ENCODE data around the gene ZBTB7C. TPM values are rescaled to one million over a fixed set of nuclear protein-coding genes. Genes with fewer than 3 reads are reported as not detected.

The ZBTB7C gene
- polyA plus RNA-seq, 1 donor = 1.7 TPM

DNA sequence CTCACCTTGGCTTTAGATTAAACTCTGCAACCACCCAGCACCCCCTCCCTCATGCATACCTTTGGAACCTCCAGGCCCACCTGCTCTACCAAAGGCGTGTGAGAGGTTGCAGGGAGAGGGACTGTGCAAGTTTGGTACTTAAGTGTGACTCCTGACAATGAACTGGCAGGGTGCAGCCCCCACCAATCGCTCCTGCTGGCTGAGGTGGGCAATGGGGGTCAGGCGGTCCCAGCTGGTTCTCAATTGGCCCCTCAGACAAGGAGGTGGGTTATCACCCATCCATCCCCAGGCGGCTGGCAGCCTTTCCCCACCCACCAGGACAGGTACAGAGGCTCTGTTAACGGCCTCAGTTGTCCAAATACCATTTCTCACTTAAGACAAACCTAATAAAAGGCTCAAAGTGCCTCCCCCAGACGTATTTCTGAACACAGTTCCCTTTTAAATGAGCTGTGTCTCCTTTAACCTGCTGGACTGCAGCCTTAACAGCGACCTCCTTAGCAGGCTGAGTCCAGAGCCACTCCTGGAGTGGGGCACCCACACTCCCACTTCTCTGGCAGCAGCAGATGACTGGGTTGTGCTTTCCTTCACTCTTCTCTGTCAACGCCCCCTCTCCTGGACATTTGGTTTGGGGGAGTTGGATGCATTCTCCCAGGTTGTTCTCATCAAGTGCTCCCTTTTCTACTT is 309.6 kb downstream of the ZBTB7C start:
- no peaks in the 10 kb centered on the region for H3K27me3 ChIP-seq (ENCODE audit: control insufficient read depth, insufficient read depth, low read length)
- no CpG with 5 or more reads among the region's 8 CpGs for WGBS (ENCODE audit: insufficient coverage, low lambda C conversion rate)
- H3K9me3 ChIP-seq (ENCODE audit: control insufficient read depth, low read depth, low read length) = no peaks in the 10 kb centered on the region
- no peak overlapping the region for H3K27ac ChIP-seq (ENCODE audit: low read length)
- H3K4me3 ChIP-seq (ENCODE audit: low read length) = no peak overlapping the region
- no peaks in the 10 kb centered on the region for H3K36me3 ChIP-seq (ENCODE audit: control insufficient read depth, insufficient read depth, low read length)
- DNase-seq = no peak
- H3K4me1 ChIP-seq (ENCODE audit: control insufficient read depth, insufficient read depth, low read length) = no peaks in the 10 kb centered on the region

DNA sequence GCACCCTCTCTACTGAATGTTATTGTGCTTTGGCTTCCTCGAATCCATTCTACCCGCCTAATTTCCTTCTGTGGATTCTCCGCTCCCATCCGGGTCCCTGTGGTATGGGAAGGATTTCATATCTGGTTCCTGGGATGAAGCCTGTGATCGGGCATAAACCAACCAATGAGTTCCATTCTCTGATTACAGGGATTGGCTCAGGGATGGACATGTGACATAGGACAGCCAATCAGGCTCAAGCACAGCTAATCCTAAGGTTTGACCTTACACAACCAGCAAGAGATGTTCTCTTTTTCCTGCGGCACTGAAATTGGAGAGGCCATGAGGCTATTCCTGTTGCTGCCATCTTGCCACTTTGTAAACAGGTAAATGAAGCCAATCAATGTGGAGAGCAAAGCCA is 310.6 kb downstream of the ZBTB7C start:
- no CpG with 5 or more reads among the region's 6 CpGs for WGBS (ENCODE audit: insufficient coverage, low lambda C conversion rate)

GRCh38 chr18:48098007-48098406 is 311.2 kb downstream of the ZBTB7C start:
- H3K9me3 ChIP-seq (ENCODE audit: control insufficient read depth, low read depth, low read length) = no peaks in the 10 kb centered on the region

More for the DNA sequence above, 310.6 kb downstream of the ZBTB7C start:
- Histone ChIP-seq H3K27me3 (ENCODE audit: control insufficient read depth, insufficient read depth, low read length) (no peaks in the 10 kb centered on the region), H3K36me3 (ENCODE audit: control insufficient read depth, insufficient read depth, low read length) (no peaks in the 10 kb centered on the region), H3K27ac (ENCODE audit: low read length) (no peak overlapping the region), H3K4me3 (ENCODE audit: low read length) (no peak overlapping the region), H3K4me1 (ENCODE audit: control insufficient read depth, insufficient read depth, low read length) (no peaks in the 10 kb centered on the region), H3K9me3 (ENCODE audit: control insufficient read depth, low read depth, low read length) (no peaks in the 10 kb centered on the region)
- no peak for DNase-seq

GRCh38 chr18:48095726-48096125 is 313.5 kb downstream of the ZBTB7C start:
- 90% methylated on average over 3 of the region's 8 CpGs for WGBS (ENCODE audit: insufficient coverage, low lambda C conversion rate)
- no peaks in the 10 kb centered on the region for H3K4me1 ChIP-seq (ENCODE audit: control insufficient read depth, insufficient read depth, low read length)
- H3K27me3 ChIP-seq (ENCODE audit: control insufficient read depth, insufficient read depth, low read length) = no peaks in the 10 kb centered on the region
- no peak overlapping the region for H3K4me3 ChIP-seq (ENCODE audit: low read length)
- H3K36me3 ChIP-seq (ENCODE audit: control insufficient read depth, insufficient read depth, low read length) = no peaks in the 10 kb centered on the region
- no peak overlapping the region for H3K27ac ChIP-seq (ENCODE audit: low read length)
- no peaks in the 10 kb centered on the region for H3K9me3 ChIP-seq (ENCODE audit: control insufficient read depth, low read depth, low read length)
- no peak for DNase-seq

More at GRCh38 chr18:48098007-48098406, 311.2 kb downstream of the ZBTB7C start:
- H3K4me3 ChIP-seq (ENCODE audit: low read length) = no peak overlapping the region
- no peaks in the 10 kb centered on the region for H3K4me1 ChIP-seq (ENCODE audit: control insufficient read depth, insufficient read depth, low read length)
- no peaks in the 10 kb centered on the region for H3K36me3 ChIP-seq (ENCODE audit: control insufficient read depth, insufficient read depth, low read length)
- H3K27me3 ChIP-seq (ENCODE audit: control insufficient read depth, insufficient read depth, low read length) = no peaks in the 10 kb centered on the region
- no peak overlapping the region for H3K27ac ChIP-seq (ENCODE audit: low read length)
- WGBS (ENCODE audit: insufficient coverage, low lambda C conversion rate) = no CpG with 5 or more reads among the region's 3 CpGs
- no peak for DNase-seq

GRCh38 chr18:48093104-48093503 is 316.1 kb downstream of the ZBTB7C start:
- DNase-seq = no peak

GRCh38 chr18:48091869-48092497 is 317.2 kb downstream of the ZBTB7C start:
- Histone ChIP-seq H3K36me3 (ENCODE audit: control insufficient read depth, insufficient read depth, low read length) (no peaks in the 10 kb centered on the region), H3K27ac (ENCODE audit: low read length) (no peak overlapping the region), H3K4me3 (ENCODE audit: low read length) (no peak overlapping the region), H3K4me1 (ENCODE audit: control insufficient read depth, insufficient read depth, low read length) (no peaks in the 10 kb centered on the region), H3K9me3 (ENCODE audit: control insufficient read depth, low read depth, low read length) (no peaks in the 10 kb centered on the region), H3K27me3 (ENCODE audit: control insufficient read depth, insufficient read depth, low read length) (no peaks in the 10 kb centered on the region)
- no peak for DNase-seq
- WGBS (ENCODE audit: insufficient coverage, low lambda C conversion rate) = 100% methylated on average over 1 of the region's 6 CpGs

More at GRCh38 chr18:48093104-48093503, 316.1 kb downstream of the ZBTB7C start:
- no peaks in the 10 kb centered on the region for H3K27me3 ChIP-seq (ENCODE audit: control insufficient read depth, insufficient read depth, low read length)
- H3K27ac ChIP-seq (ENCODE audit: low read length) = no peak overlapping the region
- no CpG with 5 or more reads among the region's 5 CpGs for whole genome bisulfite sequencing (ENCODE audit: insufficient coverage, low lambda C conversion rate)
- H3K36me3 ChIP-seq (ENCODE audit: control insufficient read depth, insufficient read depth, low read length) = no peaks in the 10 kb centered on the region
- H3K4me3 ChIP-seq (ENCODE audit: low read length) = no peak overlapping the region
- H3K4me1 ChIP-seq (ENCODE audit: control insufficient read depth, insufficient read depth, low read length) = no peaks in the 10 kb centered on the region
- no peaks in the 10 kb centered on the region for H3K9me3 ChIP-seq (ENCODE audit: control insufficient read depth, low read depth, low read length)

GRCh38 chr18:48090702-48091101 is 318.5 kb downstream of the ZBTB7C start:
- WGBS (ENCODE audit: insufficient coverage, low lambda C conversion rate) = no CpG with 5 or more reads among the region's 1 CpG

GRCh38 chr18:48090021-48090420 is 319.2 kb downstream of the ZBTB7C start:
- H3K4me3 ChIP-seq (ENCODE audit: low read length) = no peak overlapping the region
- peaks cover 7% of the 10 kb centered on the region for H3K4me1 ChIP-seq (ENCODE audit: control insufficient read depth, insufficient read depth, low read length)
- H3K36me3 ChIP-seq (ENCODE audit: control insufficient read depth, insufficient read depth, low read length) = no peaks in the 10 kb centered on the region
- H3K27ac ChIP-seq (ENCODE audit: low read length) = no peak overlapping the region
- no peak for DNase-seq
- H3K27me3 ChIP-seq (ENCODE audit: control insufficient read depth, insufficient read depth, low read length) = no peaks in the 10 kb centered on the region
- WGBS (ENCODE audit: insufficient coverage, low lambda C conversion rate) = no CpG with 5 or more reads among the region's 9 CpGs
- no peaks in the 10 kb centered on the region for H3K9me3 ChIP-seq (ENCODE audit: control insufficient read depth, low read depth, low read length)

More at GRCh38 chr18:48090702-48091101, 318.5 kb downstream of the ZBTB7C start:
- Histone ChIP-seq H3K4me3 (ENCODE audit: low read length) (no peak overlapping the region), H3K4me1 (ENCODE audit: control insufficient read depth, insufficient read depth, low read length) (peaks cover under 1% of the 10 kb centered on the region), H3K9me3 (ENCODE audit: control insufficient read depth, low read depth, low read length) (no peaks in the 10 kb centered on the region), H3K27me3 (ENCODE audit: control insufficient read depth, insufficient read depth, low read length) (no peaks in the 10 kb centered on the region), H3K36me3 (ENCODE audit: control insufficient read depth, insufficient read depth, low read length) (no peaks in the 10 kb centered on the region), H3K27ac (ENCODE audit: low read length) (no peak overlapping the region)
- no peak for DNase-seq

DNA sequence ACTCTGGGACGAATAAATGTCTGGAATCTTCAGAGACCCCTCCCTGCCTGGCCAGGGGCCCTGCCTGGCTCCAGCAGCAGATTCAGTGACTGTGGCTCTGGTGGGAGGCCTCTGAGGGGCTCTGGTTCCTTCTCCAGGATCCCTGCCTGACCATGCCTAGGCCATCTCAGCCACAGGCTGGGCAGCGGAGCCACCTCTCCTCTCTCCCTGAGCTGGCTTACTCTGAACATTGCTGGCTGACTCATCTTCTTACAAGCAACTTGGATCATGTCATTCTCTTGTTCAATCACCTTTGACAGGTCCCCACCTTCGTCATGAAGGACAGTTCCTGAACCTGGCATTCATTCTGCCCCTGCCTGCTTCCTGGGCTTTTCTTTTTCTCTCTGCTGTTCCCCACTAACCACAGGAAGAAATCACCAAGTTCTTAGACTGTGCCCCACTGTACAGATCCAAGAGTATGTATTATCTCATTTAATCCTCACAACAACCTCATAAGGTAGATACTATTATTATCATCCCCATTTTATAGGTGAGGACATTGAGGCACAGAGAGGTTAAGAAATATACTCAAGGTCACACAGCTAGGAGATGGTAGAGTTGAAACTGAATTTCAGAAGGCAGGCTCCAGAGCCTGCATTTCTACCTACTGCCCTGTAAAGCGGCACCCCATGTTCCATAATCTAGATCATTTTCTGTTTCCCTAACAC is 323.2 kb downstream of the ZBTB7C start:
- Histone ChIP-seq H3K27me3 (ENCODE audit: control insufficient read depth, insufficient read depth, low read length) (no peaks in the 10 kb centered on the region), H3K4me1 (ENCODE audit: control insufficient read depth, insufficient read depth, low read length) (peaks cover 19% of the 10 kb centered on the region), H3K36me3 (ENCODE audit: control insufficient read depth, insufficient read depth, low read length) (no peaks in the 10 kb centered on the region), H3K9me3 (ENCODE audit: control insufficient read depth, low read depth, low read length) (no peaks in the 10 kb centered on the region), H3K27ac (ENCODE audit: low read length) (no peak overlapping the region), H3K4me3 (ENCODE audit: low read length) (no peak overlapping the region)
- WGBS (ENCODE audit: insufficient coverage, low lambda C conversion rate) = no CpG with 5 or more reads among the region's 4 CpGs
- DNase-seq = no peak

DNA sequence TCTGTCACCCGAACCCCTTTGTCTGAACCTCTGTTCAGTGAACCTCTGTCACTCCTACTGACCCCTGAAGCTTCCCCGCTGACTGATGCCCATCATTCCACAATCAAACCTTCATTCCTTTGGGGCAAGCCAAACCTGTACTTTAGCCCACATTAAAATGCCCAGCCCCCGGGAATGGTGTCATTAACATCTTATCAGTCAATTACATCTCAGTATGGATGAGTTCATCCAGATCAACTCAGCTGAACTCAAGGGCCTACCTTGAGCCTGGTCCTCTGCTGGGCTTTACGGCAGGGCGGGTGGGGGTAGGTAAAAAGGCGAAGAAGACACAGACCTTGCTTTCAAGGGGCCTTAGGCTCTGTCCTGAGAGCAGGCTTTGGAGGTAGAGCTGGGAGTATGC is 324.3 kb downstream of the ZBTB7C start:
- Histone ChIP-seq H3K4me1 (ENCODE audit: control insufficient read depth, insufficient read depth, low read length) (peaks cover 19% of the 10 kb centered on the region), H3K36me3 (ENCODE audit: control insufficient read depth, insufficient read depth, low read length) (no peaks in the 10 kb centered on the region), H3K9me3 (ENCODE audit: control insufficient read depth, low read depth, low read length) (no peaks in the 10 kb centered on the region), H3K27ac (ENCODE audit: low read length) (peak overlapping the region; percentile 52), H3K27me3 (ENCODE audit: control insufficient read depth, insufficient read depth, low read length) (no peaks in the 10 kb centered on the region), H3K4me3 (ENCODE audit: low read length) (no peak overlapping the region)
- WGBS (ENCODE audit: insufficient coverage, low lambda C conversion rate) = no CpG with 5 or more reads among the region's 6 CpGs
- DNase-seq = peak in 1 of 2 donors; percentile 44

Measured in large intestine (tissue), 3 donors.